ENCODE results near the gene ASZ1.

The ASZ1 gene

GRCh38 chr7:117349570-117349969 lies 77.7 kb downstream of the ASZ1 start:
- no peak overlapping the region for H3K4me3 ChIP-seq (ENCODE audit: low read depth, low read length)
- TF ChIP-seq CTCF (IDR thresholded peaks at IDR 0.05; ENCODE audit: control insufficient read depth, extremely low read depth, insufficient read depth) = no peak
- DNase-seq (ENCODE audit: low read depth) = no peak

GRCh38 chr7:117347962-117348672 lies 79.2 kb downstream of the ASZ1 start:
- DNase-seq (ENCODE audit: low read depth) = no peak
- TF ChIP-seq CTCF (IDR thresholded peaks at IDR 0.05; ENCODE audit: control insufficient read depth, extremely low read depth, insufficient read depth) = no peak
- H3K4me3 ChIP-seq (ENCODE audit: low read depth, low read length) = no peak overlapping the region

GRCh38 chr7:117347480-117347879 lies 79.8 kb downstream of the ASZ1 start:
- no peak for TF ChIP-seq CTCF (IDR thresholded peaks at IDR 0.05; ENCODE audit: control insufficient read depth, extremely low read depth, insufficient read depth)
- H3K4me3 ChIP-seq (ENCODE audit: low read depth, low read length) = no peak overlapping the region
- DNase-seq (ENCODE audit: low read depth) = no peak

GRCh38 chr7:117346161-117346560 lies 81.1 kb downstream of the ASZ1 start:
- no peak overlapping the region for H3K4me3 ChIP-seq (ENCODE audit: low read depth, low read length)
- no peak for TF ChIP-seq CTCF (IDR thresholded peaks at IDR 0.05; ENCODE audit: control insufficient read depth, extremely low read depth, insufficient read depth)
- no peak for DNase-seq (ENCODE audit: low read depth)

- TF ChIP-seq CTCF (IDR thresholded peaks at IDR 0.05; ENCODE audit: control insufficient read depth, extremely low read depth, insufficient read depth) = no peak
- DNase-seq (ENCODE audit: low read depth) = no peak
- H3K4me3 ChIP-seq (ENCODE audit: low read depth, low read length) = no peak overlapping the region
These were observed 89.3 kb downstream of the ASZ1 start for GRCh38 chr7:117338020-117338419.

GRCh38 chr7:117333168-117333567 lies 94.1 kb downstream of the ASZ1 start:
- DNase-seq (ENCODE audit: low read depth) = no peak
- no peak overlapping the region for H3K4me3 ChIP-seq (ENCODE audit: low read depth, low read length)

More at GRCh38 chr7:117333168-117333567, 94.1 kb downstream of the ASZ1 start:
- TF ChIP-seq CTCF (IDR thresholded peaks at IDR 0.05; ENCODE audit: control insufficient read depth, extremely low read depth, insufficient read depth) = no peak

Measured in LNCaP clone FGC (cell line).